GM12872 (cell line): ENCODE measurements around the gene AFMID.

Source experiments
- CTCF ChIP-seq: IDR thresholded peaks from 3 replicates; pipeline ENCODE4 v1.5.1; 2011; ENCODE audit warnings: low read depth, mild to moderate bottlenecking, low read length, moderate library complexity; ENCODE audit not compliant: insufficient read depth

Gene AFMID

DNA sequence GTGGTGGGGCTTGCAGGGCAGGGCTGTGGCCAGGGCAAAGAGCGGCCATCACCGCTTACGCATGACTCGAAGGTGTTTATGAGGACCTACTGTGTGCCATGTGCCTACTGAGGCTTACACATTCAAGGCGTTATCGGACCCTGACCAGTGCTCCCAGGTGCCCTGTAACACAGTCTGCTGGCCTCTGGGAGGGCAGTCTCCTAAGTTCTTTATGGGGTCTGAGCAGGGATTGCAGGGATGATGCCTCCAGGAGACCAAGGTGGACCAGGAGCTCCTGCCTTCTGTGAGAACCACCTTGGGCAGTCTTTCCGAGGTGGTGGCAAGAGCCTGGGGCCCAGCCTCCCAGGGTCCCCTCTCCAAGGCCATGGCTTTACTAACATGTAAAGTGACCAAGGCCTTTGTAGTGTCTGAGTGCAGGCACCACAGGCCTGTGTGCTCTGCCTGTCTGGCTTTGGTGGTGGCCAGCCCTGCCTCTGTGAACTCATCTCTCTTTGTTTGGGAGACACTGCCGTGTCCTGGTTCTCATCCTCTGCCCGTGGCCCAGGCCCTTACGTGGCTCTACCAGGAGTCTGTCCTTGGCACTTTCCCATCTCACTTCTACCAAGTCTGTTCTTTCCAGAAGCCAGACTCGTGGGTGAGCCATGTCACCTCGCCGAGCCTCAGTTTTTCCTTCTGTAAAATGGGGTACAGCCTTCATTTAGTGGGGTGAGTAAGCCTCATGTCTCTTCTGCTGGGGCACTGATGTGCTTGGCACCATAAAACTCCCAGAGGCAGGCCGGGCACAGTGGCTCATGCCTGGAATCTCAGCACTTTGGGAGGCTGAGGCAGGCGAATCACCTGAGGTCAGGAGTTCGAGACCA, 22.2 kb upstream of the AFMID start:
- no peak for TF ChIP-seq CTCF

DNA sequence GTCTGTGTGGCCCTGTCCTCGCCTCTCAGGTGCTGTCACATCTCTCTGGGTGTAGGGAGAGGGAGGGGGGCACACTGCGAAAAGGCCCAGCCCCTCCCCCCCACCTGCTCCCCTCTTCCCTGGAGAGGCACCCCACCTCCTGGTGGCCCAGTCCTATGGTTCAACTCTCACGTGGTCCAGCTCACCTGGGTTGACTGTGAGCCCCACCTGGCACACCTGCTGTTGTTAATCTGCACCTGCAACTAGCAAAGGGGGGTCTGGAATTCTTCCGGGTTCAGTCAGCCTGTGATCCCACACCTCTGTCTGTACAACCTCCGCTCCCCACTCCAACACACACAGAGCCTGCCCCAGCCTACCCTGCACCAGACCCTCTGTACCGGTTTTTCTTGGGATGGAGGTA, 20.7 kb upstream of the AFMID start:
- no peak for TF ChIP-seq CTCF

DNA sequence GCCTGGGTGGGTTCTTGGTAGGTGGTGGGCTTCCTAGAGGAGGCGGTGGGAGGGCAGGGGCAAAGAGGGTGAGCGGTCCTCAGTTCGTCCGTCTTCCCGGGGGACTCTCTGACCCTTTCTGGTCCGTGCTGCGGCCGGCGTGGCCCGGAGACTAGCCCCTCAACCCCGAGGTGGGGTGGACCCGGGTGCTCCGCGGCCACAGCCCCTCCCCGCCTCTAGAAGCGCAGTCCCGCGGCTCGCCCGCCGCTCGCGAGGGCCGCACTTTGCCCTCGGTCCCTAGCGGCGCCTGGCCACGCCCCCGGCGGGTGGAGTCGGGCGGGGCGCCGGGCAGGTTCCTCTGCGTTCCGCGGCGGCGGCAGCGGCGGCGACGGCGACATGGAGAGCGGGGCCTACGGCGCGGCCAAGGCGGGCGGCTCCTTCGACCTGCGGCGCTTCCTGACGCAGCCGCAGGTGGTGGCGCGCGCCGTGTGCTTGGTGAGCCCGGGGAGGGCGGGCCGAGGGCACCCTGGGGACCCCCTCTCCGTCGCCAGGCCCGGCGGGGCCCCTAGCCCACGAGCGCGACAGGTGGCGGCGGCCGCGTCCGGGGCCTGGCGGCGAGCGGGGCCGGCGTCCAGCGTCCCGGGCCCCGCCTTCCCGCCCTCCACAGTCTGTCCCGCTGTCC, 18.8 kb upstream of the AFMID start, which contains the start of gene SYNGR2:
TSS of gene SYNGR2 (plus strand) at position 340 of the 661 bp plus-strand sequence. CDS start at position 376, 36 bp downstream.
- TF ChIP-seq CTCF: no peak

- no peak for TF ChIP-seq CTCF
Observed at GRCh38 chr17:78168903-78169793, 18.0 kb upstream of the AFMID start.

DNA sequence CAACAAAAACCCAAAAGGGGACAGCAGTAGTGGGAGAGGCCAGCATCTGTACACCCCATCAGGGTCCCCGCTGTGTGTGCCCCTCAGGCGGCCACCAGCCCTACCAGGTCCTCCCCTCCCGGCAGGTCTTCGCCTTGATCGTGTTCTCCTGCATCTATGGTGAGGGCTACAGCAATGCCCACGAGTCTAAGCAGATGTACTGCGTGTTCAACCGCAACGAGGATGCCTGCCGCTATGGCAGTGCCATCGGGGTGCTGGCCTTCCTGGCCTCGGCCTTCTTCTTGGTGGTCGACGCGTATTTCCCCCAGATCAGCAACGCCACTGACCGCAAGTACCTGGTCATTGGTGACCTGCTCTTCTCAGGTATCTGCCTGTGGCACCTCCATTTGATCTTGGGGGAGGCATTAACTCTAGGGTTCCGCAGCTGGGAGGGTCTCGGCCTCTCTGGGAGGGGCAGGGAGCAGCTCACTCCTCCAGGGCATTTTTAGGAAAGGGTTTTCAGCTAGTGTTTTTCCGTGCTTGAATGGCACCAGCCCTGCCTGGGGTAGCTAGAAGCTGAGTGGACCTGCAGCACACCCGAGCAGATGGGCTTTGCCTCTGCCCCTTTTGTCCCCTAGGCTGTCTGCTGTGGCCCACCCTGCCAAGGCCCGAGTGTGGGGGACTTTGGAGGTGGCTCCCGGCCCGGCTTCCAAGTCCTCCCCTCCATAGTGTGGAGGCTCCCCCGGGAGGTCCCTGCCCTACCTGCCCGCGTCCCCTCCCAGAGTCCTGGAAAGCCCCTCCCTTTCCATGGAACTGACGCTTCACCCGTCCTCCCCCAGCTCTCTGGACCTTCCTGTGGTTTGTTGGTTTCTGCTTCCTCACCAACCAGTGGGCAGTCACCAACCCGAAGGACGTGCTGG, 16.2 kb upstream of the AFMID start:
- no peak for TF ChIP-seq CTCF

GRCh38 chr17:78172249-78173051, 14.7 kb upstream of the AFMID start:
- TF ChIP-seq CTCF: no peak
